RCC 7860 (cell line): ENCODE results near the gene CELA3B.
A peak's percentile ranks its signal among the peaks of the same experiment; 100 is the strongest.
"Not testable (repeated sequence)": the region's sequence is repeated elsewhere in the genome, so short reads cannot be mapped to it uniquely, and the experiment has no call there.

ENCODE experiments used
- DNase-seq: peaks from one replicate; pipeline ENCODE4 v3.0.0-alpha.2; 2015; ENCODE audit warnings: low spot score
- FAIRE-seq: peaks from 2 replicates; lab custom pipeline; 2012; peaks lifted over from hg19 to GRCh38; lab: Jason Lieb, UNC

CELA3B gene

GRCh38 chr1:21974699-21975098, 2.1 kb upstream of the CELA3B start:
- not testable (repeated sequence) for FAIRE-seq, DNase-seq

GRCh38 chr1:21975296-21975695, 1.5 kb upstream of the CELA3B start:
- not testable (repeated sequence) for DNase-seq, FAIRE-seq

GRCh38 chr1:21978209-21978608, 1.4 kb downstream of the CELA3B start:
- FAIRE-seq, DNase-seq: not testable (repeated sequence)

GRCh38 chr1:21980515-21981220, 3.8 kb downstream of the CELA3B start:
- FAIRE-seq, DNase-seq: not testable (repeated sequence)

- not testable (repeated sequence) for FAIRE-seq
Observed at GRCh38 chr1:21981253-21981652, 4.4 kb downstream of the CELA3B start.

GRCh38 chr1:21982122-21982521, 5.3 kb downstream of the CELA3B start:
- not testable (repeated sequence) for FAIRE-seq, DNase-seq

More at GRCh38 chr1:21981253-21981652, 4.4 kb downstream of the CELA3B start:
- DNase-seq = not testable (repeated sequence)

- not testable (repeated sequence) for DNase-seq, FAIRE-seq
Observed at GRCh38 chr1:21983539-21983938, 6.7 kb downstream of the CELA3B start.

- FAIRE-seq, DNase-seq: not testable (repeated sequence)
Observed at GRCh38 chr1:21985893-21986292, 9.1 kb downstream of the CELA3B start.

GRCh38 chr1:21986386-21986785, 9.6 kb downstream of the CELA3B start:
- not testable (repeated sequence) for FAIRE-seq

GRCh38 chr1:21989672-21990393, 13.0 kb downstream of the CELA3B start:
- not testable (repeated sequence) for FAIRE-seq, DNase-seq

More at GRCh38 chr1:21986386-21986785, 9.6 kb downstream of the CELA3B start:
- DNase-seq = not testable (repeated sequence)

GRCh38 chr1:21992186-21992585, 15.4 kb downstream of the CELA3B start:
- DNase-seq, FAIRE-seq: not testable (repeated sequence)

- FAIRE-seq = not testable (repeated sequence)
Observed at GRCh38 chr1:21994716-21995115, 17.9 kb downstream of the CELA3B start.

GRCh38 chr1:21996663-21996970, 19.8 kb downstream of the CELA3B start:
- DNase-seq, FAIRE-seq: not testable (repeated sequence)

More at GRCh38 chr1:21994716-21995115, 17.9 kb downstream of the CELA3B start:
- not testable (repeated sequence) for DNase-seq

- FAIRE-seq (peak; percentile 83), DNase-seq (peak; percentile 36)
Observed at GRCh38 chr1:21997891-21998623, 21.2 kb downstream of the CELA3B start.

GRCh38 chr1:21998624-21999294, 21.9 kb downstream of the CELA3B start:
- FAIRE-seq, DNase-seq: not testable (repeated sequence)

GRCh38 chr1:21999645-22000044, 22.8 kb downstream of the CELA3B start:
- not testable (repeated sequence) for FAIRE-seq, DNase-seq

- DNase-seq (no peak), FAIRE-seq (no peak)
Observed at GRCh38 chr1:22001409-22001808, 24.6 kb downstream of the CELA3B start, which contains the start of gene CELA3A. Gene CELA3A, plus strand, starts transcription at chr1:22001657. Its CDS starts 18 bp downstream, at chr1:22001675.

GRCh38 chr1:22002461-22002860, 25.6 kb downstream of the CELA3B start:
- DNase-seq, FAIRE-seq: not testable (repeated sequence)

GRCh38 chr1:22002875-22003274, 26.1 kb downstream of the CELA3B start:
- FAIRE-seq, DNase-seq: not testable (repeated sequence)

GRCh38 chr1:22003959-22004358, 27.1 kb downstream of the CELA3B start:
- not testable (repeated sequence) for FAIRE-seq, DNase-seq
